Panc1 (cell line): ENCODE measurements around the gene SMIM17. TPM values are rescaled to one million over a fixed set of nuclear protein-coding genes. Genes with fewer than 3 reads are reported as not detected.

ENCODE experiments used
- ATAC-seq: fragments of 200-7000 bp; cut with Tn5 transposase; 2 replicates; pipeline ENCODE4 v1.9.1; 2020; ENCODE audit warnings: mild to moderate bottlenecking, moderate library complexity
- BruUV-seq: library from RNA; stranded (reverse); fragments of 400-500 nt; replicated peaks from 2 replicates; lab custom pipeline; 2021; lab: Mats Ljungman, UMichigan
- CTCF ChIA-PET: fragments of 300-600 bp; sonication (Branson Sonifier 250); formaldehyde crosslinking; loops from one replicate; lab custom pipeline; 2022; ENCODE audit warnings: antibody characterized with exemption; lab: Charles Lee
- POLR2A ChIA-PET: fragments of 300-600 bp; sonication (Branson Sonifier 250); formaldehyde crosslinking; loops from one replicate; lab custom pipeline; 2022; ENCODE audit warnings: antibody characterized with exemption; lab: Charles Lee
- DNase-seq: peaks from one replicate; pipeline ENCODE4 v3.0.0-alpha.2; 2010; ENCODE audit warnings: low read depth, low spot score
- H3K27ac ChIP-seq: 2 replicates; pipeline ENCODE4 v1.5.1; 2011; ENCODE audit warnings: mild to moderate bottlenecking, low read length, inconsistent platforms
- H3K27me3 ChIP-seq: fragments of 200-500 bp; sonication (Bioruptor generic); 2 replicates; pipeline ENCODE4 v1.6.0; 2014; ENCODE audit warnings: low read length, inconsistent platforms; ENCODE audit not compliant: control insufficient read depth, insufficient read depth
- H3K36me3 ChIP-seq: fragments of 200-500 bp; sonication (Bioruptor generic); 2 replicates; pipeline ENCODE4 v1.5.1; 2014; ENCODE audit warnings: inconsistent platforms, mild to moderate bottlenecking, low read length, moderate library complexity; ENCODE audit not compliant: control insufficient read depth, insufficient read depth
- H3K4me1 ChIP-seq: 2 replicates; pipeline ENCODE4 v1.5.1; 2011; ENCODE audit warnings: inconsistent platforms, mild to moderate bottlenecking, low read length, moderate library complexity; ENCODE audit not compliant: control insufficient read depth, insufficient read depth
- H3K4me3 ChIP-seq, 2 experiments: 2 replicates each; pipeline ENCODE4 v1.5.1; 2011 to 2012; ENCODE audit warnings: low read depth in 2 of 2, low read length in 2 of 2, mild to moderate bottlenecking in 2 of 2, inconsistent platforms in 1 of 2, moderate library complexity in 1 of 2
- H3K9me3 ChIP-seq: fragments of 200-500 bp; sonication (Bioruptor generic); 2 replicates; pipeline ENCODE4 v1.5.1; 2014; ENCODE audit warnings: low read depth, mild to moderate bottlenecking, inconsistent platforms, low read length, moderate library complexity; ENCODE audit not compliant: control insufficient read depth, insufficient read depth
- CTCF ChIP-seq: fragments of 450-650 bp; IDR thresholded peaks from 2 replicates; pipeline ENCODE4 v1.5.1; 2017; ENCODE audit warnings: mild to moderate bottlenecking
- POLR2AphosphoS5 ChIP-seq: IDR thresholded peaks from 2 replicates; pipeline ENCODE4 v1.6.1; 2012; ENCODE audit warnings: mild to moderate bottlenecking, low read depth, low read length, moderate library complexity
- REST ChIP-seq, 2 experiments: IDR thresholded peaks; 2 replicates each; pipeline ENCODE4 v1.6.1; 2011 to 2012; ENCODE audit warnings: low read depth in 2 of 2, control low read depth in 1 of 2, low read length in 1 of 2, mild to moderate bottlenecking in 1 of 2, moderate library complexity in 1 of 2; ENCODE audit not compliant: insufficient read depth in 1 of 2
- SIN3A ChIP-seq: IDR thresholded peaks from 2 replicates; pipeline ENCODE4 v1.6.1; 2012; ENCODE audit warnings: low read depth, mild to moderate bottlenecking, low read length, moderate library complexity, borderline replicate concordance; ENCODE audit not compliant: insufficient read depth
- TCF7L2 ChIP-seq: IDR thresholded peaks from 2 replicates; pipeline ENCODE4 v1.6.1; 2011; ENCODE audit warnings: mild to moderate bottlenecking, low read depth, low read length, inconsistent platforms
- in situ Hi-C: cut with HindIII; loops from 2 replicates; pipeline ENCODE4 v1.10.0; 2016; ENCODE audit warnings: low sequenced_read_pairs, low pct_unique_long_range_greater_than_20kb
- intact Hi-C: fragments of 100-400 bp; cut with micrococcal nuclease; formaldehyde crosslinking; loops from one replicate; pipeline ENCODE4 v1.10.0; 2022; ENCODE audit not compliant: unreplicated experiment
- total RNA-seq: library from RNA; stranded (reverse); gene quantifications from one replicate; pipeline ENCODE4 v1.2.1, GENCODE V29; 2021; ENCODE audit not compliant: unreplicated experiment

SMIM17 gene
- total RNA-seq, 1 experiment from 2014 or later, result 0.28 TPM

- no peak for TF ChIP-seq TCF7L2
- TF ChIP-seq REST (IDR thresholded peaks at IDR 0.05; ENCODE audit: insufficient read depth in 1 of 2, low read depth in 2 of 2, low read length in 1 of 2), result no peak
- TF ChIP-seq CTCF, result no peak
- no peak for TF ChIP-seq POLR2AphosphoS5
- no peak for TF ChIP-seq SIN3A
- Histone ChIP-seq H3K4me3 (no peak overlapping the region), H3K36me3 (no peaks in the 10 kb centered on the region), H3K4me1 (no peaks in the 10 kb centered on the region), H3K27ac (no peak overlapping the region), H3K9me3 (no peaks in the 10 kb centered on the region), H3K27me3 (no peaks in the 10 kb centered on the region)
- BruUV-seq, result no TSS peak
- ChIA-PET POLR2A (no interaction called here), CTCF (no interaction called here)
- ATAC-seq (no peak), DNase-seq (no peak)
- intact Hi-C loops (no loop called here), in situ Hi-C loops (no loop called here)
Observed at GRCh38 chr19:56690670-56691069, 47.7 kb downstream of the SMIM17 start.

GRCh38 chr19:56692206-56692895 lies 49.4 kb downstream of the SMIM17 start:
- Histone ChIP-seq H3K9me3 (no peaks in the 10 kb centered on the region), H3K4me3 (no peak overlapping the region), H3K4me1 (no peaks in the 10 kb centered on the region), H3K27me3 (no peaks in the 10 kb centered on the region), H3K36me3 (no peaks in the 10 kb centered on the region), H3K27ac (no peak overlapping the region)
- ChIA-PET CTCF (interaction anchor here (0.7 kb wide), 1 partner anchor 377 kb away, joined by 3 read pairs; no protein-coding TSS in a partner anchor), POLR2A (no interaction called here)
- DNase-seq (no peak), ATAC-seq (no peak)
- TF ChIP-seq POLR2AphosphoS5 (no peak), TCF7L2 (no peak), SIN3A (no peak), REST (IDR thresholded peaks at IDR 0.05; ENCODE audit: insufficient read depth in 1 of 2, low read depth in 2 of 2, low read length in 1 of 2) (no peak), CTCF (no peak)
- intact Hi-C loops (no loop called here), in situ Hi-C loops (no loop called here)
- BruUV-seq, result no TSS peak
